Panc1 (cell line): ENCODE results near the gene SENP5. TPM values are rescaled to one million over a fixed set of nuclear protein-coding genes. Genes with fewer than 3 reads are reported as not detected.
A peak's percentile ranks its signal among the peaks of the same experiment; 100 is the strongest.

Experiments
- ATAC-seq: fragments of 200-7000 bp; cut with Tn5 transposase; 2 replicates; pipeline ENCODE4 v1.9.1; 2020; ENCODE audit warnings: mild to moderate bottlenecking, moderate library complexity
- BruUV-seq: library from RNA; stranded (reverse); fragments of 400-500 nt; replicated peaks from 2 replicates; lab custom pipeline; 2021; lab: Mats Ljungman, UMichigan
- CTCF ChIA-PET: fragments of 300-600 bp; sonication (Branson Sonifier 250); formaldehyde crosslinking; loops from one replicate; lab custom pipeline; 2022; ENCODE audit warnings: antibody characterized with exemption; lab: Charles Lee
- POLR2A ChIA-PET: fragments of 300-600 bp; sonication (Branson Sonifier 250); formaldehyde crosslinking; loops from one replicate; lab custom pipeline; 2022; ENCODE audit warnings: antibody characterized with exemption; lab: Charles Lee
- DNase-seq: peaks from one replicate; pipeline ENCODE4 v3.0.0-alpha.2; 2010; ENCODE audit warnings: low read depth, low spot score
- H3K27ac ChIP-seq: 2 replicates; pipeline ENCODE4 v1.5.1; 2011; ENCODE audit warnings: mild to moderate bottlenecking, low read length, inconsistent platforms
- H3K27me3 ChIP-seq: fragments of 200-500 bp; sonication (Bioruptor generic); 2 replicates; pipeline ENCODE4 v1.6.0; 2014; ENCODE audit warnings: low read length, inconsistent platforms; ENCODE audit not compliant: control insufficient read depth, insufficient read depth
- H3K36me3 ChIP-seq: fragments of 200-500 bp; sonication (Bioruptor generic); 2 replicates; pipeline ENCODE4 v1.5.1; 2014; ENCODE audit warnings: inconsistent platforms, mild to moderate bottlenecking, low read length, moderate library complexity; ENCODE audit not compliant: control insufficient read depth, insufficient read depth
- H3K4me1 ChIP-seq: 2 replicates; pipeline ENCODE4 v1.5.1; 2011; ENCODE audit warnings: inconsistent platforms, mild to moderate bottlenecking, low read length, moderate library complexity; ENCODE audit not compliant: control insufficient read depth, insufficient read depth
- H3K4me3 ChIP-seq, 2 experiments: 2 replicates each; pipeline ENCODE4 v1.5.1; 2011 to 2012; ENCODE audit warnings: low read depth in 2 of 2, low read length in 2 of 2, mild to moderate bottlenecking in 2 of 2, inconsistent platforms in 1 of 2, moderate library complexity in 1 of 2
- H3K9me3 ChIP-seq: fragments of 200-500 bp; sonication (Bioruptor generic); 2 replicates; pipeline ENCODE4 v1.5.1; 2014; ENCODE audit warnings: low read depth, mild to moderate bottlenecking, inconsistent platforms, low read length, moderate library complexity; ENCODE audit not compliant: control insufficient read depth, insufficient read depth
- POLR2AphosphoS5 ChIP-seq: IDR thresholded peaks from 2 replicates; pipeline ENCODE4 v1.6.1; 2012; ENCODE audit warnings: mild to moderate bottlenecking, low read depth, low read length, moderate library complexity
- SIN3A ChIP-seq: IDR thresholded peaks from 2 replicates; pipeline ENCODE4 v1.6.1; 2012; ENCODE audit warnings: low read depth, mild to moderate bottlenecking, low read length, moderate library complexity, borderline replicate concordance; ENCODE audit not compliant: insufficient read depth
- TCF7L2 ChIP-seq: IDR thresholded peaks from 2 replicates; pipeline ENCODE4 v1.6.1; 2011; ENCODE audit warnings: mild to moderate bottlenecking, low read depth, low read length, inconsistent platforms
- in situ Hi-C: cut with HindIII; loops from 2 replicates; pipeline ENCODE4 v1.10.0; 2016; ENCODE audit warnings: low sequenced_read_pairs, low pct_unique_long_range_greater_than_20kb
- intact Hi-C: fragments of 100-400 bp; cut with micrococcal nuclease; formaldehyde crosslinking; loops from one replicate; pipeline ENCODE4 v1.10.0; 2022; ENCODE audit not compliant: unreplicated experiment
- total RNA-seq: library from RNA; stranded (reverse); gene quantifications from one replicate; pipeline ENCODE4 v1.2.1, GENCODE V29; 2021; ENCODE audit not compliant: unreplicated experiment
- TF ChIP-seq, protein P1 (sequence below), 2 experiments: IDR thresholded peaks; 2 replicates each; pipeline ENCODE4 v1.6.1; 2011 to 2012; ENCODE audit warnings: low read depth in 2 of 2, control low read depth in 1 of 2, low read length in 1 of 2, mild to moderate bottlenecking in 1 of 2, moderate library complexity in 1 of 2; ENCODE audit not compliant: insufficient read depth in 1 of 2
- TF ChIP-seq, protein P2 (sequence below): fragments of 450-650 bp; IDR thresholded peaks from 2 replicates; pipeline ENCODE4 v1.5.1; 2017; ENCODE audit warnings: mild to moderate bottlenecking

Gene SENP5
- total RNA-seq, 1 experiment from 2014 or later = 40.0 TPM

DNA sequence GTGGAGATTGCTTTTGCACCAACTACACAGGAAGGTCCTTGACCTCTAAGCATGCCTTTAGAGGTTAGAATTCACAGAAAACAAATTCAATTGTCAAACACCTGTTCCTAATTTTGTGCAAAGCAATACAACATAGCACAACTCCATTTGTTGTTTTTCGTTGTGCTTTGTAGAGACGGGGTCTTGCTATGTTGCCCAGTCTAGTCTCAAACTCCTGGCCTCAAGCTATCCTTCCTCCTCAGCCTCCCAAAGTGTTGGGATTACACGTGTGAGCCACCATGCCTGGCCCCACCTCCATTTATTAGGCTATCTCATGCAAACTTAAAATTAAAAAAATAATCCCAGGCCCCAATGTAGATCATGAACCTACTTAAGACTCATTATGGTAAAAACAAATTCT is 68.6 kb downstream of the SENP5 start:
- TF ChIP-seq SIN3A (no peak), POLR2AphosphoS5 (no peak), TCF7L2 (no peak)
- TF ChIP-seq, protein P1, sequence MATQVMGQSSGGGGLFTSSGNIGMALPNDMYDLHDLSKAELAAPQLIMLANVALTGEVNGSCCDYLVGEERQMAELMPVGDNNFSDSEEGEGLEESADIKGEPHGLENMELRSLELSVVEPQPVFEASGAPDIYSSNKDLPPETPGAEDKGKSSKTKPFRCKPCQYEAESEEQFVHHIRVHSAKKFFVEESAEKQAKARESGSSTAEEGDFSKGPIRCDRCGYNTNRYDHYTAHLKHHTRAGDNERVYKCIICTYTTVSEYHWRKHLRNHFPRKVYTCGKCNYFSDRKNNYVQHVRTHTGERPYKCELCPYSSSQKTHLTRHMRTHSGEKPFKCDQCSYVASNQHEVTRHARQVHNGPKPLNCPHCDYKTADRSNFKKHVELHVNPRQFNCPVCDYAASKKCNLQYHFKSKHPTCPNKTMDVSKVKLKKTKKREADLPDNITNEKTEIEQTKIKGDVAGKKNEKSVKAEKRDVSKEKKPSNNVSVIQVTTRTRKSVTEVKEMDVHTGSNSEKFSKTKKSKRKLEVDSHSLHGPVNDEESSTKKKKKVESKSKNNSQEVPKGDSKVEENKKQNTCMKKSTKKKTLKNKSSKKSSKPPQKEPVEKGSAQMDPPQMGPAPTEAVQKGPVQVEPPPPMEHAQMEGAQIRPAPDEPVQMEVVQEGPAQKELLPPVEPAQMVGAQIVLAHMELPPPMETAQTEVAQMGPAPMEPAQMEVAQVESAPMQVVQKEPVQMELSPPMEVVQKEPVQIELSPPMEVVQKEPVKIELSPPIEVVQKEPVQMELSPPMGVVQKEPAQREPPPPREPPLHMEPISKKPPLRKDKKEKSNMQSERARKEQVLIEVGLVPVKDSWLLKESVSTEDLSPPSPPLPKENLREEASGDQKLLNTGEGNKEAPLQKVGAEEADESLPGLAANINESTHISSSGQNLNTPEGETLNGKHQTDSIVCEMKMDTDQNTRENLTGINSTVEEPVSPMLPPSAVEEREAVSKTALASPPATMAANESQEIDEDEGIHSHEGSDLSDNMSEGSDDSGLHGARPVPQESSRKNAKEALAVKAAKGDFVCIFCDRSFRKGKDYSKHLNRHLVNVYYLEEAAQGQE (IDR thresholded peaks at IDR 0.05; ENCODE audit: insufficient read depth in 1 of 2, low read depth in 2 of 2, low read length in 1 of 2) = no peak
- Histone ChIP-seq H3K4me3 (no peak overlapping the region), H3K4me1 (peaks cover 11% of the 10 kb centered on the region), H3K27me3 (no peaks in the 10 kb centered on the region), H3K9me3 (no peaks in the 10 kb centered on the region), H3K27ac (no peak overlapping the region), H3K36me3 (peaks cover 53% of the 10 kb centered on the region)
- DNase-seq (no peak), ATAC-seq (no peak)
- in situ Hi-C loops = no loop called here
- BruUV-seq = TSS peak; percentile 79
- CTCF ChIA-PET = no interaction called here
- POLR2A ChIA-PET = interaction anchor here (0.6 kb wide), 1 partner anchor 119 kb away, joined by 9 read pairs; no protein-coding TSS in a partner anchor
- intact Hi-C loops = no loop called here

DNA sequence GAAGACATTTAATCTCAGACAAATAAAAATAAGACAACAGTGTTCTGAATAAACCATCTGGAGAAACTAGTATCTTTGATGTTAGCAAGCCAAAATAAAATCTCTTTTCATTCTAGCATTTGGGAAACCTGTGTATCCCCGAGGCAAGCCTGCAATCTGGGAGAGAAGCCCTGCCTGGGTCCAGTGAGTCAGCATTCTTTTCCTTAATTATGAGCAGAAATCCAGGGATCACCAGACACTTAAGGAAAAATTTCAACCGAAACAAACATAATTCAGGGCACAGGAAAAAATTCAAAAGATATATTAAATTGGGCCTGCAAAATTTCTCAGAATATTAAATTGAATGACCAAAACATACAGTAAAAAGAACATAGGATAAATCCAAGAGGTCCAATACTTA is 70.4 kb downstream of the SENP5 start:
- CTCF ChIA-PET = no interaction called here
- no TSS peak for BruUV-seq
- Histone ChIP-seq H3K4me3 (no peak overlapping the region), H3K27ac (peak overlapping the region; percentile 36), H3K9me3 (no peaks in the 10 kb centered on the region), H3K4me1 (peaks cover 11% of the 10 kb centered on the region), H3K27me3 (no peaks in the 10 kb centered on the region), H3K36me3 (peaks cover 50% of the 10 kb centered on the region)
- POLR2A ChIA-PET = interaction anchor here (0.6 kb wide), 2 partner anchors 71 to 198 kb away, joined by 8 to 13 read pairs; no protein-coding TSS in a partner anchor
- ATAC-seq (no peak), DNase-seq (no peak)
- TF ChIP-seq, protein P2, sequence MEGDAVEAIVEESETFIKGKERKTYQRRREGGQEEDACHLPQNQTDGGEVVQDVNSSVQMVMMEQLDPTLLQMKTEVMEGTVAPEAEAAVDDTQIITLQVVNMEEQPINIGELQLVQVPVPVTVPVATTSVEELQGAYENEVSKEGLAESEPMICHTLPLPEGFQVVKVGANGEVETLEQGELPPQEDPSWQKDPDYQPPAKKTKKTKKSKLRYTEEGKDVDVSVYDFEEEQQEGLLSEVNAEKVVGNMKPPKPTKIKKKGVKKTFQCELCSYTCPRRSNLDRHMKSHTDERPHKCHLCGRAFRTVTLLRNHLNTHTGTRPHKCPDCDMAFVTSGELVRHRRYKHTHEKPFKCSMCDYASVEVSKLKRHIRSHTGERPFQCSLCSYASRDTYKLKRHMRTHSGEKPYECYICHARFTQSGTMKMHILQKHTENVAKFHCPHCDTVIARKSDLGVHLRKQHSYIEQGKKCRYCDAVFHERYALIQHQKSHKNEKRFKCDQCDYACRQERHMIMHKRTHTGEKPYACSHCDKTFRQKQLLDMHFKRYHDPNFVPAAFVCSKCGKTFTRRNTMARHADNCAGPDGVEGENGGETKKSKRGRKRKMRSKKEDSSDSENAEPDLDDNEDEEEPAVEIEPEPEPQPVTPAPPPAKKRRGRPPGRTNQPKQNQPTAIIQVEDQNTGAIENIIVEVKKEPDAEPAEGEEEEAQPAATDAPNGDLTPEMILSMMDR = no peak
- no peak for TF ChIP-seq SIN3A
- TF ChIP-seq POLR2AphosphoS5 = no peak
- TF ChIP-seq, protein P1 (IDR thresholded peaks at IDR 0.05; ENCODE audit: insufficient read depth in 1 of 2, low read depth in 2 of 2, low read length in 1 of 2) = no peak
- TF ChIP-seq TCF7L2 = no peak
- intact Hi-C loops (no loop called here), in situ Hi-C loops (no loop called here)
